Tibial nerve (tissue), 4 donors: ENCODE data around the gene HDGFL2. TPM values are rescaled to one million over a fixed set of nuclear protein-coding genes. Genes with fewer than 3 reads are reported as not detected.

Experiments
- DNase-seq, 2 donors: peaks; one replicate each; pipeline ENCODE4 v3.0.0-alpha.2; 2019; ENCODE audit warnings: low spot score in 2 of 2
- H3K27ac ChIP-seq, 4 donors: fragments of 200-600 bp; sonication (generic) in 3 of 4; one replicate each; pipeline ENCODE4 v1.5.1; 2017 to 2019; ENCODE audit warnings: mild to moderate bottlenecking in 1 of 4
- H3K27me3 ChIP-seq, 2 donors: fragments of 200-600 bp; sonication (generic) in 1 of 2; one replicate each; pipeline versions ENCODE4 v1.5.1 to v1.6.0; 2017 to 2019
- H3K36me3 ChIP-seq, 3 donors: fragments of 200-600 bp; sonication (generic); one replicate each; pipeline ENCODE4 v1.5.1; 2018 to 2019
- H3K4me1 ChIP-seq, 4 donors: fragments of 200-600 bp; sonication (generic) in 3 of 4; one replicate each; pipeline ENCODE4 v1.5.1; 2017 to 2019
- H3K4me3 ChIP-seq, 4 donors: fragments of 200-600 bp; sonication (generic) in 3 of 4; one replicate each; pipeline ENCODE4 v1.5.1; 2017 to 2019; ENCODE audit warnings: mild to moderate bottlenecking in 1 of 4, moderate library complexity in 1 of 4
- H3K9me3 ChIP-seq, 4 donors: fragments of 200-600 bp; sonication (generic) in 3 of 4; one replicate each; pipeline ENCODE4 v1.5.1; 2017 to 2019
- EP300 ChIP-seq, 2 donors: sonication (generic); formaldehyde crosslinking; IDR thresholded peaks; one replicate each; pipeline ENCODE4 v1.6.1; 2017; ENCODE audit warnings: antibody characterized with exemption in 2 of 2, mild to moderate bottlenecking in 1 of 2
- POLR2A ChIP-seq, 2 donors: fragments of 450-650 bp; IDR thresholded peaks; one replicate each; pipeline ENCODE4 v1.6.1; 2017; ENCODE audit warnings: antibody characterized with exemption in 2 of 2, mild to moderate bottlenecking in 2 of 2, moderate library complexity in 2 of 2
- WGBS, 2 donors: methylation state at CpG; one replicate each; pipeline ENCODE4 v1.1.5; 2018; 5-methylcytosine and 5-hydroxymethylcytosine counted together
- total RNA-seq, 4 donors: library from RNA; depleted of rRNA; stranded (reverse); fragments of >200 nt; gene quantifications; one replicate each; pipeline ENCODE4 v1.1.0, GENCODE V29; 2016
- TF ChIP-seq, protein P1 (sequence below), 5 experiments: fragments of 200-600 bp in 3 of 5; fragments of 450-650 bp in 2 of 5; sonication (generic) in 3 of 5; IDR thresholded peaks; one replicate each; pipeline ENCODE4 v1.5.1; 2016 to 2019; ENCODE audit warnings: antibody characterized with exemption in 5 of 5, mild to moderate bottlenecking in 3 of 5, moderate library complexity in 2 of 5

Gene HDGFL2
- total RNA-seq, 4 donors from 2014 or later = 30.2 to 54.0 (median 48.7) TPM

DNA sequence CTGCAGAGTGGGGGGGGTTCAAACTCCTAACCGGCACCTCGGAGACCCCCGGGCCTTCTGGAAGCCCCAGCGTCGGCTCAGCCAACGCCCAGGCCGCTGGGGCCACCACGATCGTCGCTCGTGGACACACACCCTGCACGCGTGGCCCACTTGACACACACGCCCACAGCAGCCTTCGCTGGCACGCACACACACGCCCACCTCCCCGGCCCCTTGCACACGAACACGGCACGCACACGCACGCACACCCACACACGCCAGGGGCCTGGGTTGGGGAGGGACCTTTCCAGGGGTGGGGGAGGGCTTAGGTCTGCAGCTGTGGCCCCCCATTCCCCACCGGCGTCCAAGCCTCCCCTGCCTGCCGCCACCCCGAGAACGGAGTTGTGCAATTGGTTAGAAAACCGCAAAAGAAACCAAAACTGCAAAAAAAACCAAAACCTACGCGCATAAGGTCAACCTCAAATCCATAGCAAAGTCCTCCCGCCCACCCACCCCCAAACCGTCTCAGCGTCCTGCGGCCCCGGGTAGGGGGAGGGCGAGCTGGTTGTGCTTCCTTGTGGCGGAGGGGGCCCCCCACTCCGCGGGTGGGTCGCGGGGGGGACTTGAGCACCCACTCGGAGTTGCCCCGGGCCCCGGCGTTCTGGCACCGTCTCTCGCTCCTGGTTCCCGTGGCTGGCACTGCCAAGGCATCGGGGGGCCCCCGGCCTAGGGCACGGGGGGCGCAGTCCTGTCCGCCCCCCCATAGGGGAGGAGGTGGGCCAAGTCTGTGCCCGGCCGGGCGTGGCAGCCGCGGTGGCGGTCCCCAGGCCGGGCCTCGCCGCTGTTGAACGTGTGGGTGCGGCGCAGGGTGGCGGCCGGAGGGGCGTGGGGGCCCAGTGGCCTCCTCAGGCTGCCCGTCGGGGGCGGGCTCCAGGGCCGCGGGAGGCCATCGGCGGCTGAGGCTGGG lies 71.1 kb downstream of the HDGFL2 start:
- Histone ChIP-seq H3K4me1 (peaks cover 0 to 10% (median 0%) of the 10 kb centered on the region in 4 donors), H3K27me3 (peaks cover 0 to 31% of the 10 kb centered on the region in 2 donors), H3K4me3 (peak overlapping the region in 1 of 4 donors; percentile 32), H3K9me3 (peaks cover 0 to 11% (median 0%) of the 10 kb centered on the region in 4 donors), H3K36me3 (no peaks in the 10 kb centered on the region), H3K27ac (no peak overlapping the region)
- TF ChIP-seq, protein P1, sequence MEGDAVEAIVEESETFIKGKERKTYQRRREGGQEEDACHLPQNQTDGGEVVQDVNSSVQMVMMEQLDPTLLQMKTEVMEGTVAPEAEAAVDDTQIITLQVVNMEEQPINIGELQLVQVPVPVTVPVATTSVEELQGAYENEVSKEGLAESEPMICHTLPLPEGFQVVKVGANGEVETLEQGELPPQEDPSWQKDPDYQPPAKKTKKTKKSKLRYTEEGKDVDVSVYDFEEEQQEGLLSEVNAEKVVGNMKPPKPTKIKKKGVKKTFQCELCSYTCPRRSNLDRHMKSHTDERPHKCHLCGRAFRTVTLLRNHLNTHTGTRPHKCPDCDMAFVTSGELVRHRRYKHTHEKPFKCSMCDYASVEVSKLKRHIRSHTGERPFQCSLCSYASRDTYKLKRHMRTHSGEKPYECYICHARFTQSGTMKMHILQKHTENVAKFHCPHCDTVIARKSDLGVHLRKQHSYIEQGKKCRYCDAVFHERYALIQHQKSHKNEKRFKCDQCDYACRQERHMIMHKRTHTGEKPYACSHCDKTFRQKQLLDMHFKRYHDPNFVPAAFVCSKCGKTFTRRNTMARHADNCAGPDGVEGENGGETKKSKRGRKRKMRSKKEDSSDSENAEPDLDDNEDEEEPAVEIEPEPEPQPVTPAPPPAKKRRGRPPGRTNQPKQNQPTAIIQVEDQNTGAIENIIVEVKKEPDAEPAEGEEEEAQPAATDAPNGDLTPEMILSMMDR (IDR thresholded peaks at IDR 0.05) = no peak
- TF ChIP-seq POLR2A (IDR thresholded peaks at IDR 0.05) = no peak
- WGBS, 2 donors = 47 to 83% methylated on average over 27 to 38 of the region's 77 CpGs
- DNase-seq = no peak

DNA sequence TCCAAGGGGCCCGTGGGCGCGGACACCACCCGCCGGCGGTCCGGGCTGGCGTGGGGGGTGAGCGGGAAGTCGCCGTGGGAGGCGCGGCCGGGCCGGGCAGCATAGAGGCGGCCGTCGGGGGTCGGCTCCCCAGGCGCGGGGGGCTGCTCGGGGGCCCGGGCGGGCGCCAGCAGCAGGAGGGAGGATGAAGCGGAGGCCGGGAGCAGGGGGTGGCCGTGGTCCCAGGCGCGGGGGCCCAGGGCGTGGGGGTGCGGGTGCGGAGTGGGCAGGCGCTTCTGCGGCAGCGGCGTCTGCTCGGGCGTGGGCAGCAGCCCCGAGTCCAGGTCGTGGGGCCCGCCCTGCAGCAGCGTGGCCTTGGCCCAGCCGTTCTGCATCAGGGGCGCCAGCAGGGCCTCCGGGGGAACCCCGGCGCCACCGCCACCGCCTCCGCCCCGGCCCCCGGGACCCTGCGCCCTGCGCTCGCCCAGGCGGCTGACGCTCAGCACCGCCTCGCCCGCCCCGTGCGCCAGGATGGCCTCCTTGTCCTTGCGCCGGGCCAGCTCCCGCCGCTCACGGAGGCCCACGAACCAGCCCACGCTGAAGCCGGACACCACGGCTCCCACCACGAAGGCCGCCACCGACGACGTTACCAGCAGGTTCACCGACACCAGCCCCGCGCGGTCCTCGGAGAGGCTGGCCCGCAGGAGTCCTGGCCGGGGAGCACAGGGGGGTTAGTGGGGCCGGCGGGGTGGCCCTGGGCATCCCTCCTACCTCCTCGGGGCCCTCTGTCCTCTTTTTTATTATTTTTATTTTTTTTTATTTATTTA lies 71.9 kb downstream of the HDGFL2 start:
- DNase-seq = no peak
- Histone ChIP-seq H3K4me3 (peak overlapping the region in 1 of 4 donors; percentile 32), H3K9me3 (peaks cover 0 to 11% (median 0%) of the 10 kb centered on the region in 4 donors), H3K36me3 (no peaks in the 10 kb centered on the region), H3K27ac (no peak overlapping the region), H3K27me3 (peaks cover 0 to 23% of the 10 kb centered on the region in 2 donors), H3K4me1 (peaks cover 0 to 10% (median 0%) of the 10 kb centered on the region in 4 donors)
- TF ChIP-seq, protein P1 (IDR thresholded peaks at IDR 0.05) = no peak
- no peak for TF ChIP-seq EP300 (IDR thresholded peaks at IDR 0.05)
- TF ChIP-seq POLR2A (IDR thresholded peaks at IDR 0.05) = no peak
- WGBS, 2 donors = 95 to 97% methylated on average over 63 to 70 of the region's 87 CpGs

DNA sequence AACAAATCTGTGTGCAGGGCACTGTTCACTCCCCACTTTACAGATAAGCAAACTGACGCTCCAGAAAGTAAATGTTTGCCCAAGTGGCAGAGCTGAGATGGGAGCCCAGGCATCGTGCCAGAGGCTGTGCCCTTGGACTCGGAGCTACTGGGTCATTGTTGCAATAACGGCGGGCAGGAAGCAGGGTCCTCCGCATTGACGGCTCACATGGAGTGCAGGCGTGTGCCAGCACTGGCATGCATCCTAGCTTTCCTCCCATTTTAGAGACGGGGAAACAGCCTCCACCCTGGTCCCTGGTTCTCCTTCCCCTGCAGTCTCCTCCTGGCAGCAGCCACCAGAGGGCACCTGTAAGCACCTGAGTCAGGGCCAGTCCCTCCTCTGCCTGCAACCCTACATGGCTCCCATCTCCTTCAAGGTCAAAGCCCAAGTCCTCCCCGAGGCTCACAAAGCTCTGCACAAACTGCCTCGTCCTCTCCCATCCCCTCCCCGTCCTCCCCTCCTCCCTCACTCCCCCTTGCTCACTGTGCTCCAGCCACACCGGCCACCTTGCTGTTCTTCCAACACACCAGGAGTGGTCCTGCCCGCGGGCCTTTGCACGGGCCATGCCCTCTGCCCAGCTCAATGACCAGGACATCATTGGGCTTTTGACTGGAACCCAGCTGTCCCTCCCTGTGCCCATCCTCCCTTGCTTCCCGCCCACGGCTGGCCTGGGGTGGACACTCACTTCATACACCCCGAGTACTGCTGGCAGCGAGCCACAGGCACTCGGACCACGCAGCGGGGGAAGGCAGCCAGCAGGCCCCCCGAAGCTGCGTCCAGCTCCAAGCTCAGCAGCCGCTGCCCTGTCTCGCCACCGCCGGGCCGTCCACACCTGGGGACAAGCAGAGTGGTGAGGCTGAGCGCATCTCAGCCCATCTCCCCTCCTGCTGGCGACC lies 75.5 kb downstream of the HDGFL2 start:
- H3K27me3 ChIP-seq = peaks cover 0 to 12% of the 10 kb centered on the region in 2 donors
- no peaks in the 10 kb centered on the region for H3K9me3 ChIP-seq
- no peaks in the 10 kb centered on the region for H3K36me3 ChIP-seq
- WGBS, 2 donors = 64 to 73% methylated on average over 25 to 31 of the region's 32 CpGs
- H3K4me3 ChIP-seq = no peak overlapping the region
- DNase-seq = no peak
- peaks cover 0 to 9% (median 0%) of the 10 kb centered on the region in 4 donors for H3K4me1 ChIP-seq
- no peak overlapping the region for H3K27ac ChIP-seq
- no peak for TF ChIP-seq POLR2A (IDR thresholded peaks at IDR 0.05)
- no peak for TF ChIP-seq EP300 (IDR thresholded peaks at IDR 0.05)
- TF ChIP-seq, protein P1 (IDR thresholded peaks at IDR 0.05) = no peak

DNA sequence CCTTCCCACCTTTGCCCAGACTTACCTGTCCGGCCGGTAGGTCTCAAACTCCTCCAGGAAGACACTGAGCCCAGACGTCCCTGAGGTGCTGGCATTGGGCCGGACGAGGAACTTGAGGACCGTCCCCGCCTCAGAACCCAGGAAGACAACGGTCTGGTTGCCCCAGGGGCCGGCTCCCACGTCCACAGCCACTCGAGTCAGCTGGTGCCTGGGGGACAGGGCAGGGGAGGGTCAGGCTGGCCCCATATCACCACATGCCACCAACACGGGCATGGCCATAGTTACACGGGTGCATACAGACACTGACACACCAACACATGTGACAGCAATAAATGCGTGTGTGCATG lies 76.1 kb downstream of the HDGFL2 start:
- no peaks in the 10 kb centered on the region for H3K36me3 ChIP-seq
- TF ChIP-seq EP300 (IDR thresholded peaks at IDR 0.05) (no peak), POLR2A (IDR thresholded peaks at IDR 0.05) (no peak)
- TF ChIP-seq, protein P1 (IDR thresholded peaks at IDR 0.05) = no peak
- WGBS, 2 donors = 84 to 94% methylated on average over 3 to 14 of the region's 14 CpGs

More for the DNA sequence above, 76.1 kb downstream of the HDGFL2 start:
- Histone ChIP-seq H3K27ac (no peak overlapping the region), H3K4me3 (no peak overlapping the region), H3K27me3 (peaks cover 0 to 7% of the 10 kb centered on the region in 2 donors), H3K4me1 (peaks cover 0 to 3% (median 0%) of the 10 kb centered on the region in 4 donors), H3K9me3 (no peaks in the 10 kb centered on the region)
- no peak for DNase-seq
